K562 (cell line): ENCODE measurements around the gene GYS1. TPM values are rescaled to one million over a fixed set of nuclear protein-coding genes. Genes with fewer than 3 reads are reported as not detected.
A peak's percentile ranks its signal among the peaks of the same experiment; 100 is the strongest.

Source experiments
- CXXC5 ChIP-seq: fragments of 250-450 bp; sonication (Bioruptor Pico); IDR thresholded peaks from 2 replicates; pipeline ENCODE4 v1.8.0; 2022; ENCODE audit warnings: inconsistent platforms, mild to moderate bottlenecking, moderate library complexity
- ELK3 ChIP-seq: fragments of 450-650 bp; formaldehyde crosslinking; IDR thresholded peaks from 2 replicates; pipeline ENCODE4 v1.4.0; 2020; ENCODE audit warnings: mild to moderate bottlenecking
- ETS1 ChIP-seq: conservative IDR thresholded peaks from 2 replicates; pipeline ENCODE4 v1.6.1; 2011; ENCODE audit warnings: low read depth, mild to moderate bottlenecking, low read length; ENCODE audit not compliant: control insufficient read depth
- LARP7 ChIP-seq: fragments of 450-650 bp; IDR thresholded peaks from 2 replicates; pipeline ENCODE4 v1.6.1; 2016
- MAFG ChIP-seq: fragments of 450-650 bp; conservative IDR thresholded peaks from 2 replicates; pipeline ENCODE4 v1.6.1; 2016; ENCODE audit warnings: missing genetic modification characterization, missing compliant biosample characterization
- NR2C2 ChIP-seq, 2 experiments: fragments of 200-800 bp in 1 of 2; sonication (Bioruptor generic) in 1 of 2; sonication (generic) in 1 of 2; formaldehyde crosslinking in 1 of 2; IDR thresholded peaks; 2 replicates each; pipeline versions ENCODE4 v1.6.1 to v1.8.0; 2016 to 2022; ENCODE audit warnings: mild to moderate bottlenecking in 1 of 2, missing compliant biosample characterization in 1 of 2, missing genetic modification characterization in 1 of 2, missing genetic modification reagents in 1 of 2
- RERE ChIP-seq: sonication (generic); formaldehyde crosslinking; IDR thresholded peaks from 2 replicates; pipeline ENCODE4 v1.8.0; 2023; ENCODE audit warnings: missing genetic modification reagents, mild to moderate bottlenecking, borderline replicate concordance
- SOX6 ChIP-seq: fragments of 450-650 bp; IDR thresholded peaks from 2 replicates; pipeline ENCODE4 v1.6.1; 2014; ENCODE audit warnings: mild to moderate bottlenecking
- ZNF232 ChIP-seq: sonication (generic); formaldehyde crosslinking; IDR thresholded peaks from 2 replicates; pipeline ENCODE4 v1.8.0; 2022; ENCODE audit warnings: mild to moderate bottlenecking, missing genetic modification reagents
- ZNF436 ChIP-seq: fragments of 250-450, 450-650 bp; sonication (Bioruptor Pico); formaldehyde crosslinking; IDR thresholded peaks from 2 replicates; pipeline ENCODE4 v1.7.0; 2020; ENCODE audit warnings: mild to moderate bottlenecking
- ZNF639 ChIP-seq, 2 experiments: fragments of 200-800 bp in 1 of 2; sonication (Bioruptor generic) in 1 of 2; sonication (generic) in 1 of 2; formaldehyde crosslinking in 1 of 2; IDR thresholded peaks in 1 of 2; conservative IDR thresholded peaks in 1 of 2; 2 replicates each; pipeline versions ENCODE4 v1.5.0 to v1.6.1; 2016 to 2020; ENCODE audit warnings: missing compliant biosample characterization in 1 of 2, missing genetic modification characterization in 1 of 2, missing genetic modification reagents in 1 of 2
- polyA plus RNA-seq, 8 experiments: library from polyadenylated mRNA; depleted of rRNA in 4 of 8; stranded (reverse) in 5 of 8; unstranded in 3 of 8; fragments of >200 nt; fragmentation: Nextera tagmentation in 2 of 8; fragmentation: Illumina TruSeq in 1 of 8; extraction: Ambion mirVana in 2 of 8; extraction: Trizol in 1 of 8; gene quantifications; 2 replicates each; pipeline versions ENCODE4 v1.2.1 to v1.2.3, GENCODE V29; 2011 to 2014; ENCODE audit warnings: inconsistent platforms in 1 of 8, missing spikeins in 1 of 8
- total RNA-seq, 7 experiments: library from RNA; depleted of rRNA in 6 of 7; stranded (reverse); fragments of >200 nt in 6 of 7; fragmentation: Illumina TruSeq in 2 of 7; extraction: Trizol in 2 of 7; gene quantifications; 2 replicates each; pipeline versions ENCODE4 v1.2.1 to v1.2.3, GENCODE V29; 2011 to 2021; ENCODE audit warnings: low replicate concordance in 1 of 7
- TF ChIP-seq, protein P1 (sequence below), 2 experiments: fragments of 150-350 bp in 1 of 2; IDR thresholded peaks; 2 replicates each; pipeline ENCODE4 v1.6.1; 2012 to 2016; ENCODE audit warnings: low read depth in 2 of 2, low read length in 2 of 2, mild to moderate bottlenecking in 1 of 2, moderate library complexity in 1 of 2

The GYS1 gene
- total and polyA plus RNA-seq, 9 of the 15 experiments (the other 6 are each of a cell fraction or from before 2014, with no cell fraction given): 1.9 to 31.1 (median 15.2) TPM

DNA sequence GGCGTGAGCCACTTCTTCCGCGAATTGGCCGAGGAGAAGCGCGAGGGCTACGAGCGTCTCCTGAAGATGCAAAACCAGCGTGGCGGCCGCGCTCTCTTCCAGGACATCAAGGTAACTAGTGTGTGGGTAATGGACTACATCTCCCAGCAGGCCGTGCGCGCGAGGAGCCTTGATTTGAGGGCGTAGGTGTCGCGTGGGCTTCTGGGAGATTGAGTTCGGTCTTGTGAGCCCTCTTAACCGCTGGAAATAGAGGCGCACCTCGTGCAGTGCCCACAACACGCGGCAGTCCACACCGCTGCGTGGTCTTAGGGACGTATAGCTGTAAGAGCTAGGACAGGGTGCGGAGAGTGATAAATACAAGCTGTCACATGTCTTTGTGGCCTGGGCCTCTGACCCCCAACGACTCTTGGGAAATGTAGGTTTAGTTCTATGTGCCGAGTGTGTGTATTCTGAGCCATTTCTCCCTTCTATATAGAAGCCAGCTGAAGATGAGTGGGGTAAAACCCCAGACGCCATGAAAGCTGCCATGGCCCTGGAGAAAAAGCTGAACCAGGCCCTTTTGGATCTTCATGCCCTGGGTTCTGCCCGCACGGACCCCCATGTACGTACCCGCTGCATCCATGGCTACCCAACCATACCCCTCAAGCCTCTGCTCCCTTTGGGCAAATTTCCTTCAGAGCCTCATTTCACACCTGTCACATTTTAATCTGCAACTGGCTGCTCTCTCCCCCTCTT, 27.1 kb downstream of the GYS1 start (continued):
- peak; percentile 60; the same call in 1 of the 2 replicates for TF ChIP-seq ETS1
- 0 out of 2 replicates have a peak, but pooled peaks have one; percentile 1 for TF ChIP-seq ZNF436 (CRISPR knock-in tag)
- TF ChIP-seq ZNF639 (CRISPR knock-in tag; conservative IDR thresholded peaks at IDR 0.05 in 1 of 2, IDR thresholded peaks at IDR 0.05 in 1 of 2): no peak; a peak in 1 of 4 replicates
- TF ChIP-seq MAFG (tag): no peak
- no peak for TF ChIP-seq ZNF232 (CRISPR knock-in tag)
- TF ChIP-seq, protein P1, sequence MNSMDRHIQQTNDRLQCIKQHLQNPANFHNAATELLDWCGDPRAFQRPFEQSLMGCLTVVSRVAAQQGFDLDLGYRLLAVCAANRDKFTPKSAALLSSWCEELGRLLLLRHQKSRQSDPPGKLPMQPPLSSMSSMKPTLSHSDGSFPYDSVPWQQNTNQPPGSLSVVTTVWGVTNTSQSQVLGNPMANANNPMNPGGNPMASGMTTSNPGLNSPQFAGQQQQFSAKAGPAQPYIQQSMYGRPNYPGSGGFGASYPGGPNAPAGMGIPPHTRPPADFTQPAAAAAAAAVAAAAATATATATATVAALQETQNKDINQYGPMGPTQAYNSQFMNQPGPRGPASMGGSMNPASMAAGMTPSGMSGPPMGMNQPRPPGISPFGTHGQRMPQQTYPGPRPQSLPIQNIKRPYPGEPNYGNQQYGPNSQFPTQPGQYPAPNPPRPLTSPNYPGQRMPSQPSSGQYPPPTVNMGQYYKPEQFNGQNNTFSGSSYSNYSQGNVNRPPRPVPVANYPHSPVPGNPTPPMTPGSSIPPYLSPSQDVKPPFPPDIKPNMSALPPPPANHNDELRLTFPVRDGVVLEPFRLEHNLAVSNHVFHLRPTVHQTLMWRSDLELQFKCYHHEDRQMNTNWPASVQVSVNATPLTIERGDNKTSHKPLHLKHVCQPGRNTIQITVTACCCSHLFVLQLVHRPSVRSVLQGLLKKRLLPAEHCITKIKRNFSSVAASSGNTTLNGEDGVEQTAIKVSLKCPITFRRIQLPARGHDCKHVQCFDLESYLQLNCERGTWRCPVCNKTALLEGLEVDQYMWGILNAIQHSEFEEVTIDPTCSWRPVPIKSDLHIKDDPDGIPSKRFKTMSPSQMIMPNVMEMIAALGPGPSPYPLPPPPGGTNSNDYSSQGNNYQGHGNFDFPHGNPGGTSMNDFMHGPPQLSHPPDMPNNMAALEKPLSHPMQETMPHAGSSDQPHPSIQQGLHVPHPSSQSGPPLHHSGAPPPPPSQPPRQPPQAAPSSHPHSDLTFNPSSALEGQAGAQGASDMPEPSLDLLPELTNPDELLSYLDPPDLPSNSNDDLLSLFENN (IDR thresholded peaks at IDR 0.05; ENCODE audit: low read depth in 2 of 2, low read length in 2 of 2): peak in 1 of 2 experiments; percentile 21; a peak in 1 of 4 replicates
- peak; percentile 70; the same call in 1 of the 2 replicates for TF ChIP-seq NR2C2 (CRISPR knock-in tag; IDR thresholded peaks at IDR 0.05)
- peak; percentile 79 for TF ChIP-seq NR2C2 (tag; IDR thresholded peaks at IDR 0.05)
- TF ChIP-seq CXXC5 (CRISPR knock-in tag): no peak
- TF ChIP-seq SOX6: no peak
- TF ChIP-seq LARP7: no peak
- no peak for TF ChIP-seq RERE (CRISPR knock-in tag)
- 0 out of 2 replicates have a peak, but pooled peaks have one; percentile 9 for TF ChIP-seq ELK3
